ENCODE measurements around the gene CNGA3. TPM values are rescaled to one million over a fixed set of nuclear protein-coding genes. Genes with fewer than 3 reads are reported as not detected.

The CNGA3 gene
- total RNA-seq, 6 experiments from 2014 or later = not detected

- intact Hi-C loops (cut with DNase I) = no loop called here
- H3K27me3 ChIP-seq = no peaks in the 10 kb centered on the region
- no peak overlapping the region for H3K4me3 ChIP-seq
- no peaks in the 10 kb centered on the region for H3K9me3 ChIP-seq
- TF ChIP-seq CTCF (IDR thresholded peaks at IDR 0.05) = no peak
- TF ChIP-seq POLR2A (IDR thresholded peaks at IDR 0.05) = no peak
- H3K4me1 ChIP-seq = no peaks in the 10 kb centered on the region
- no peaks in the 10 kb centered on the region for H3K36me3 ChIP-seq
- ATAC-seq (no peak), DNase-seq (no peak)
- 69% methylated on average over 2 of the region's 2 CpGs for WGBS (ENCODE audit: insufficient coverage, low coverage, low lambda C conversion rate, missing lambda C conversion rate)
- H3K27ac ChIP-seq = no peak overlapping the region
These were observed 73.3 kb downstream of the CNGA3 start for GRCh38 chr2:98419544-98419943.

DNA sequence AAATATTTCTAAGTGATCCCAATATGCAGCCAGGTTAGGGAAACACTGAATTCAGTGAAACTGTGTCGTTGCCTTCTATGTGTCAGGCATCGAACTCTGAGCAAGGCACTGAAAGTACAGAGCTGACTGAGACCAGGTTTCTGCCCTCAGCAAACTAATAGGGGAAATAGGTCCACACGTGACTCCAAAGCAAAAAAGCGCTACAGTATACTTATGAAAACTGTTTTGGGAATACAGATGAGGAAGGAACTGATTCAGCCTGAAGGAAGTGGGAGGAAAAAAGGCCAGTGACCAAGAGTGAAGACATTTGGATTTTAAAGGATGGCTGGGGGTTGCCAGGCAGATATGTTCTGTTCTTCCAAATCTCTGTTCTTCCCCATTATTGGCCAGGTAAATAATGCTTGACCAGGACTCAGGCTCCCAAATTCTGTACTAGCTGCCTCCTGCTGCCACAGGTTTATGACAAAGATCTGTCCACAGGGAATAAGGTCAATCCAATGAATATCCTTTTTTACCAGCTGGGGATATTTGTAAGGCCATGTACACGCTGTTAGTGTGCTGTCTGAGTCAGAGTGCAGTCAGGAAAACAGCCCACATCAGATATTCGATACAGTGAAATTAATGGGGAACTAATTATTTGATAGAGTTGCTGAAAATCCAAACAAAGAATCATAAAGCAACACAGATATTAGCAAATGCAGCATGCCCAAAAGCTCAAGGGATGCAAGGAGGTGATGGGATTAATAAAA, 73.9 kb downstream of the CNGA3 start:
- H3K9me3 ChIP-seq = no peaks in the 10 kb centered on the region
- H3K27me3 ChIP-seq = no peaks in the 10 kb centered on the region
- H3K27ac ChIP-seq = no peak overlapping the region
- 36% methylated on average over 5 of the region's 6 CpGs for WGBS (ENCODE audit: insufficient coverage, low coverage, low lambda C conversion rate, missing lambda C conversion rate)
- TF ChIP-seq POLR2A (IDR thresholded peaks at IDR 0.05) (no peak), CTCF (IDR thresholded peaks at IDR 0.05) (no peak)
- H3K4me1 ChIP-seq = no peaks in the 10 kb centered on the region
- no peak overlapping the region for H3K4me3 ChIP-seq
- DNase-seq = no peak
- intact Hi-C loops (cut with DNase I) = no loop called here
- no peaks in the 10 kb centered on the region for H3K36me3 ChIP-seq
- peak in 3 of 4 donors; percentile 33 to 75 (median 65) for ATAC-seq

- DNase-seq = no peak
- H3K27ac ChIP-seq = no peak overlapping the region
- no peaks in the 10 kb centered on the region for H3K36me3 ChIP-seq
- H3K4me1 ChIP-seq = no peaks in the 10 kb centered on the region
- ATAC-seq = no peak
- H3K4me3 ChIP-seq = no peak overlapping the region
- TF ChIP-seq POLR2A (IDR thresholded peaks at IDR 0.05) (no peak), CTCF (IDR thresholded peaks at IDR 0.05) (no peak)
- no peaks in the 10 kb centered on the region for H3K27me3 ChIP-seq
- intact Hi-C loops (cut with DNase I) = no loop called here
- no peaks in the 10 kb centered on the region for H3K9me3 ChIP-seq
These were observed 76.2 kb downstream of the CNGA3 start for GRCh38 chr2:98422449-98422848.

GRCh38 chr2:98426771-98427170, 80.5 kb downstream of the CNGA3 start:
- H3K9me3 ChIP-seq = no peaks in the 10 kb centered on the region
- ATAC-seq = no peak
- H3K36me3 ChIP-seq = no peaks in the 10 kb centered on the region
- no peak overlapping the region for H3K27ac ChIP-seq
- no peaks in the 10 kb centered on the region for H3K27me3 ChIP-seq
- no peak for DNase-seq
- WGBS (ENCODE audit: insufficient coverage, low coverage, low lambda C conversion rate, missing lambda C conversion rate) = 82% methylated on average over 5 of the region's 5 CpGs
- TF ChIP-seq CTCF (IDR thresholded peaks at IDR 0.05) (no peak), POLR2A (IDR thresholded peaks at IDR 0.05) (no peak)
- H3K4me1 ChIP-seq = no peaks in the 10 kb centered on the region
- no peak overlapping the region for H3K4me3 ChIP-seq
- intact Hi-C loops (cut with DNase I) = no loop called here

- no peaks in the 10 kb centered on the region for H3K9me3 ChIP-seq
- DNase-seq = no peak
- H3K36me3 ChIP-seq = no peaks in the 10 kb centered on the region
- intact Hi-C loops (cut with DNase I) = no loop called here
- no peak for ATAC-seq
- no peaks in the 10 kb centered on the region for H3K4me1 ChIP-seq
- TF ChIP-seq POLR2A (IDR thresholded peaks at IDR 0.05) (no peak), CTCF (IDR thresholded peaks at IDR 0.05) (no peak)
- no peak overlapping the region for H3K27ac ChIP-seq
- H3K27me3 ChIP-seq = no peaks in the 10 kb centered on the region
- H3K4me3 ChIP-seq = no peak overlapping the region
These were observed 85.9 kb downstream of the CNGA3 start for GRCh38 chr2:98432145-98432544.
